Fibroblast of pulmonary artery (primary cell): ENCODE results near the gene ACSF3.

ENCODE experiments used
- DNase-seq: peaks from one replicate; pipeline ENCODE4 v3.0.0-alpha.2; 2010; ENCODE audit warnings: low read depth
- H3K4me3 ChIP-seq: replicated peaks from 2 replicates; pipeline ENCODE4 v1.5.1; 2011; ENCODE audit warnings: low read depth, mild to moderate bottlenecking, control low read depth, low read length, moderate library complexity
- CTCF ChIP-seq: IDR thresholded peaks from 2 replicates; pipeline ENCODE4 v1.5.1; 2011; ENCODE audit warnings: mild to moderate bottlenecking, control low read depth, low read length, inconsistent platforms; ENCODE audit errors: missing control alignments

ACSF3 gene

GRCh38 chr16:89048090-89048725, 45.4 kb upstream of the ACSF3 start:
- no peak for DNase-seq
- no peak overlapping the region for H3K4me3 ChIP-seq
- no peak for TF ChIP-seq CTCF

- DNase-seq, result no peak
- TF ChIP-seq CTCF, result no peak
- no peak overlapping the region for H3K4me3 ChIP-seq
These were observed 44.7 kb upstream of the ACSF3 start for GRCh38 chr16:89048871-89049422.

GRCh38 chr16:89049484-89050118, 44.1 kb upstream of the ACSF3 start:
- no peak overlapping the region for H3K4me3 ChIP-seq
- TF ChIP-seq CTCF, result no peak
- no peak for DNase-seq

GRCh38 chr16:89050119-89050867, 43.4 kb upstream of the ACSF3 start:
- no peak for DNase-seq

GRCh38 chr16:89050868-89051311, 42.8 kb upstream of the ACSF3 start:
- no peak overlapping the region for H3K4me3 ChIP-seq
- no peak for TF ChIP-seq CTCF
- no peak for DNase-seq

More at GRCh38 chr16:89050119-89050867, 43.4 kb upstream of the ACSF3 start:
- no peak overlapping the region for H3K4me3 ChIP-seq
- no peak for TF ChIP-seq CTCF

- no peak for DNase-seq
- H3K4me3 ChIP-seq, result no peak overlapping the region
- TF ChIP-seq CTCF, result no peak
These were observed 42.0 kb upstream of the ACSF3 start for GRCh38 chr16:89051521-89052166.
